Measurements from ENCODE around the gene CHPT1. TPM values are rescaled to one million over a fixed set of nuclear protein-coding genes. Genes with fewer than 3 reads are reported as not detected.
"Not testable (repeated sequence)": the region's sequence is repeated elsewhere in the genome, so short reads cannot be mapped to it uniquely, and the experiment has no call there.

Gene CHPT1
- total and polyA plus RNA-seq, 9 of the 15 experiments (the other 6 are each of a cell fraction or from before 2014, with no cell fraction given): 15.3 to 210 (median 91.9) TPM

- TF ChIP-seq ATF3 (IDR thresholded peaks at IDR 0.05): no peak
- no peak for TF ChIP-seq ATF3 (CRISPR knock-in tag; conservative IDR thresholded peaks at IDR 0.05)
- no peak for TF ChIP-seq FOXK1 (CRISPR knock-in tag; IDR thresholded peaks at IDR 0.05; ENCODE audit: borderline replicate concordance)
- peak; percentile 31; the same call in 1 of the 2 replicates for TF ChIP-seq BCOR (IDR thresholded peaks at IDR 0.05)
Observed at GRCh38 chr12:101675555-101675954, 21.9 kb upstream of the CHPT1 start (continued).

GRCh38 chr12:101676497-101676896 is 20.9 kb upstream of the CHPT1 start:
- FAIRE-seq; H3K79me2 ChIP-seq (ENCODE audit: control insufficient read depth, insufficient read depth, low read length); intact Hi-C loops (cut with micrococcal nuclease); in situ Hi-C loops (cut with MboI); H3K9me1 ChIP-seq (ENCODE audit: control insufficient read depth, insufficient read depth, low read length); H3K36me3 ChIP-seq (ENCODE audit: control insufficient read depth, insufficient read depth, low read length); H2AFZ ChIP-seq (ENCODE audit: low read depth, low read length); CTCF ChIA-PET (ENCODE audit: low intra/inter-chr PET ratio); POLR2A ChIA-PET; H3K27me3 ChIP-seq (ENCODE audit: control insufficient read depth in 2 of 2, insufficient read depth in 2 of 2, low read length in 2 of 2); H3K4me1 ChIP-seq (replicated peaks in 1 of 2; ENCODE audit: control insufficient read depth in 2 of 2, insufficient read depth in 2 of 2, low read length in 2 of 2); H3K9me3 ChIP-seq (replicated peaks; ENCODE audit: control insufficient read depth, insufficient read depth, low read depth, low read length); DNase-seq (ENCODE audit: extremely low read depth in 1 of 4, low spot score in 3 of 4); H3K4me2 ChIP-seq (ENCODE audit: insufficient read depth, low read length); H3K27ac ChIP-seq (ENCODE audit: extremely low read depth, low read depth, low read length); H4K20me1 ChIP-seq (replicated peaks; ENCODE audit: control insufficient read depth, insufficient read depth, low read length); BruUV-seq (replicated peaks); H3K9ac ChIP-seq (ENCODE audit: insufficient read depth in 1 of 2, low read depth in 2 of 2, low read length in 2 of 2); H3K4me3 ChIP-seq; TF ChIP-seq ATF3 (CRISPR knock-in tag; conservative IDR thresholded peaks at IDR 0.05); CEBPG (CRISPR knock-in tag; IDR thresholded peaks at IDR 0.05): not testable (repeated sequence)
- peak; percentile 54; the same call in 2 of the 3 replicates for ATAC-seq
- peak; percentile 71 for TF ChIP-seq ATF3 (IDR thresholded peaks at IDR 0.05)
- 0 out of 2 replicates have a peak, but pooled peaks have one; percentile 53 for TF ChIP-seq CEBPB (tag; IDR thresholded peaks at IDR 0.05)
- peak; percentile 10 to 22; a peak in 1 of 4 replicates for TF ChIP-seq CEBPG (tag; conservative IDR thresholded peaks at IDR 0.05 in 1 of 2, IDR thresholded peaks at IDR 0.05 in 1 of 2)
- 11% methylated on average over 3 of the region's 3 CpGs for WGBS (ENCODE audit: insufficient coverage, low coverage, missing lambda C conversion rate)

Data from K562 (cell line).